ENCODE results near the gene TMEM151A. TPM values are rescaled to one million over a fixed set of nuclear protein-coding genes. Genes with fewer than 3 reads are reported as not detected.
A peak's percentile ranks its signal among the peaks of the same experiment; 100 is the strongest.
"Not testable (repeated sequence)": the region's sequence is repeated elsewhere in the genome, so short reads cannot be mapped to it uniquely, and the experiment has no call there.

The TMEM151A gene
- polyA plus RNA-seq, 4 donors, result 0.12 to 0.24 TPM; not detected in 2

GRCh38 chr11:66297610-66298009 is 5.9 kb downstream of the TMEM151A start:
- no peak for DNase-seq (ENCODE audit: low read depth in 4 of 4, low spot score in 2 of 4)

DNA sequence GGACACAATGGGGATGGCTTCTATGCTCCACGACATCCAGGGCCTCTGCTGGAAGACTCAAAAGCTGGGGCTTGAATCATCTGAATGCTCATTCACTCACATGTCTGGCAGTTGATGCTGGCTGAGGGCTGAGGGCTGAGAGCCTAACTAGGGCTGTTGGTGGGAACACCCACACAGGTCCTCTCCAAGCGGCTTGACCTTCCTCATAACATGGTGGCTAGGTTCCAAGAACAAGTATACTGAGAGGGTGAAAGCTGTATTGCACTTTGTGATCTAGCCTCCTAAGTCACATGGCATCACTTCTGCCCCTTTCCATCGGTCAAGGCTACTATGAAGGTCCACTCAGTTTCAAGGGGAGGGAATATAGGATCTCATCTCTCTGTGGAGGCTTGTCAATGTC is 7.5 kb downstream of the TMEM151A start:
- no peak for DNase-seq (ENCODE audit: low read depth in 4 of 4, low spot score in 2 of 4)

DNA sequence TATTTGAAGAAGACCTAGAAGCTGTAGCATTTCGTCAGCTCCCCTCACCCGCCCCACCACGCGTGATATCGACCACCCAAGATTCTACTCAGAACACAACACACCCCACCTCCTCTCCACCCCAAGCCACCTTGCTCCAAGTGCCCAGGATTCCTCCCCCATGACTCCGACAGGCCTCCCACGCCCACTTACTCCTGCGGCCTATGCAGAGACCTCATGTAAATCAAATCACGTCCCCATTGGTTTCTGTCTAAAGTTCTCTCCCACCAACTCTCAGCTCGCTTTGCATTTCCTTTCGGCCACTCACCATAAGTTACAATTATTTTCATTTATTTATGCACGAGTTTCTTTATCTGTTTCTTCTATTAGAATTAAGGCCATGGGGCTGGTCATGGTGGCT is 11.0 kb downstream of the TMEM151A start:
- no peak for DNase-seq (ENCODE audit: low read depth in 4 of 4, low spot score in 2 of 4)

DNA sequence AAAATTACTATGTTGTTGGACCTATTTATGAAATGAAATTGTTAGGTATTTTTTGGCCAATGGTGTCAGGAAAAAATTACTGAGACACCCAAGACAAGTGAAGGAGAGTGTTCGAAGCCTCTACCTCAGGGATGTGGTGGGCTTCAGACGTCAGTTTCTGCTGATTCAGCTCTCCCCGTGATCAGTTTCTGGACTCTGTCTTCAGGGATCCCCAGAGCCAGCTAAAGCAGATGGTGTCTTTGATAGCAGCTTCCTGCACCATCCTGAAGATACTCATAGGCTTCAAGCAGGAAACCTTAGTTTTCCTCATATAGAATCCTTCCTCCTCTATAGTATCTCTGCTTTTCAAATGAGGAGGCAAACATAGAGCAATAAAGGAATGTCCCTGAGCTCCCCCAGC is 17.8 kb downstream of the TMEM151A start:
- no peak for DNase-seq (ENCODE audit: low read depth in 4 of 4, low spot score in 2 of 4)

DNA sequence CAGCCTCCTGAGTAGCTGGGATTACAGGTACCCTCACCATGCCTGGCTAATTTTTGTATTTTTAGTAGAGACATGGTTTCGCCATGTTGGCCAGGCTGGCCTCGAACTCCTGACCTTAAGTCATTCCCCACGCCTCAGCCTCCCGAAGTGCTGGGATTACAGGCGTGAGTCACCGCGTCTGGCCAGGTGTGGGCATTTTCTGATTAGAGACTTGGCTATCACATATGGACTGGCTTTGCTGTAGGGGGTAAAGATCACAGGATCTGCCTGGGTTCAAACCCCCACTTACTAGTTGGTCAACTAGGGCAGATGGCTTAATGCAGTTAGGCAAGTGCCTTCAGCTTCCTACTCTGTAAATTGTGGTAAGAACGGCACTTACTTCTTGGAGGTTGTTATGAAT is 18.6 kb downstream of the TMEM151A start:
- no peak for DNase-seq (ENCODE audit: low read depth in 4 of 4, low spot score in 2 of 4)

DNA sequence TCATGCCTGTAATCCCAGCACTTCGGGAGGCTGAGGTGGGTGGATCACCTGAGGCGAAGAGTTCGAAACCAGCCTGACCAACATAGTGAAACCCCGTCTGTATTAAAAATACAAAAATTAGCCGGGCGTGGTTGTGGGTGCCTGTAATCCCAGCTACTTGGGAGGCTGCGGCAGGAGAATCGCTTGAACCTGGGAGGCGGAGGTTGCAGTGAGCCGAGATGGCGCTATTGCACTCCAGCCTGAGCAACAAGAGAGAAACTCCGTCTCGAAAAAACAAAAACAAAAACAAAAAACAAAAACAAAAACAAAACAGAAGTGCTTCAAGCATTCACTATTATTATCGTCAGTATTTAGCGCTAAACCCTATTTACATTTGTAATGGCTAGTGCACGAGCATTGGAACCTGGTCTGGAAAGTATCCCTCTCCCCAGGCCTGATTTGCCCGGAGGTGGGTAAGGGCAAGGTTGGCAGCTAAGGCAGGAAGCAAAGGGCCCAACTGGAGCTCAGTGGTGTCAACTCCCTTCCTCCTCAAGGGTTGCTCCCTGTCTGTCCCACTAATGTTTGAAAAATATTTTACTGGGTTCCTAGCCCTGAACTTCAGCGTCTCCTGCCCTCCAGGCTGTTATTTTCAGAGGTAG is 19.2 kb downstream of the TMEM151A start:
- DNase-seq (ENCODE audit: low read depth in 4 of 4, low spot score in 2 of 4), result not testable (repeated sequence)

DNA sequence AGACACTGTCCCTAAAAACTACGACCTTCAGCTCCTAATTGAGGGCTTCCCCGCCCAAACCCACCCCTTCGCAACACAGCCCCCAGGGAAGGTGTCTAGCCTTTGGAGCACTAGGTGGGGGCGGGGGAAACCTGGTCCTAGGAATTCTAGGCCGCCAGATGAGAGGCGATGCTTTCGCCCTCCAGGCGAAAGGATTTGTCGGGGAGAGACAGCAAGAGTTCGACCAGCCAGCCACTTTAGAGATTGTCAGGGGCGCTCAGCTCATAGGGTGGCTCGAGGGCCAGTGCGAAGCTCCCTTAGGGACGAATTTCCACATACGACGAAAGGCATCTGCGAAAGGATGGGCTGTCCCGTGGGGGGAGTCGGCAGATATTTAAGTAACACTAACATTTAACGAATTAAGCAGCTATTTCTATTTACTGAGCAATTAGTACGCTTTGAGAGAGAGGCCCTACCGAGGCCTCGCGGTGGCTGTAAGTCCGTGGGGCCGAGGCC is 19.8 kb downstream of the TMEM151A start:
- DNase-seq (ENCODE audit: low read depth in 4 of 4, low spot score in 2 of 4), result no peak

DNA sequence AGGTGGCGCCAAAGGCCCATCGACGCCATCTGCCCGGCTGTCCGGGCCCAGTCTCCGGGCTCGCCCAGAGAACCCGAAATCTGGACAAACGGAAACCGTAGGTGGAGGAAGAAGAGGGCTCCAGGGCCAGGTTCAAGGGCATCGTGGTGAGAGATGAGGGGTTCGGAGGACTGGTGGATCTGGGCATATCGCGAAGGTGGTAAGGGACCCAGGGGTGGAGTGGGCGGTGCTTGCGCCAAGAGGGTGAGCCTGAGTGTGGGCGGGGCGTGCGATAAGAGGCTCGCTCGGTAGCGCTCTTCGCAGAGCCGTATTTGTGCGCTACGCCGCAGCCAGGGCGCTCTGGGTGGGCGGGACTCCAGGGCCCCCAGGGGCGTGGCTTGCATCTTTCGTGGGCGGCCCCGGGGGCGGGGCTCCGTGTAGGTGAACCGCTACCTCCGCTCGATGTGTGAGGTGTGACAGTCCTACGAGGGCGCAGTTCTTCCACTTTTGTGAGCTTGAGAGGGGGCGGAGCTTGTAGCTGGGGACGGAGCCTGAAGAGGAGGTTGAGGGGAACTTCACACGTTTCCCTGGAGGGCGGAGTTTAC is 20.4 kb downstream of the TMEM151A start:
- peak in 3 of 4 donors; percentile 78 to 92 (median 89) for DNase-seq (ENCODE audit: low read depth in 4 of 4, low spot score in 2 of 4)

DNA sequence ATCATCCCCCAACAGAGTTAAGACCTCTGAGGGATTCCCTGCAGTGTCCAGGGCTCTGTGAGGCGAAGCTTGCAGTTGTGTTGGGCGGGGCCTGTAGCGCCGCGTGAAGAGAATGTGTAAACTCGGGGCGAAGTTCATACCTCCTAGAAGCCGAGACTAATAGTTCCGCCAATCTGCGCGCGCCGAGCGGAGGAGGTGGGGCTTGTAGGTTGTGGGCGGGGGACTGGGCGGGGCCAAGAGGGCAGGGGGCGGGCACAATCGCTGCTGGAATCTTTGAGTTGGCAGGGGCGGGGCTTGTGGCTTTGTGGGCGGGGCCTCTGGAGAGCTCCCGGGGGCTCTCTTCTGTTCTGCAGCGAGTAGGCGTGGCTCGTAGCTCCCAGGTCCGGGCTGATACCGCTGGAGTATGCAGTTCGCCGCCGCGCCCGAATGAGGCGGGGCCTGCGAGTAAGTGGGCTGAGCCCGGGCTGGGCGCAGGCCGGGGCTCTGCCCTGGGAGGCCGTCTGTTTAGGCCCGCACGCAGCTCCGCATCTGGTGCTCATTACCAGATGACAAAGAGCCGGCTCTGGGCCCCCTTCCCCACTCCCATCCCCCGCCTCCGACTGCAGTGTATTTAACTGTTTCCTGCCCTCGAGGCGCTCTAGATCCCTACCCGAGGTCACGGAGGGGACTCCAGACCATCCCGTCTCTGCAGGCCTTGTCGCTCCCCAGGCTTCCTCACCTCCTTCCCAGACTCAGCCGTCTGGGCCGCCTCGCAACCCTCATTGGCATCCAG is 21.0 kb downstream of the TMEM151A start:
- DNase-seq (ENCODE audit: low read depth in 4 of 4, low spot score in 2 of 4), result peak; percentile 81 to 95 (median 92)

DNA sequence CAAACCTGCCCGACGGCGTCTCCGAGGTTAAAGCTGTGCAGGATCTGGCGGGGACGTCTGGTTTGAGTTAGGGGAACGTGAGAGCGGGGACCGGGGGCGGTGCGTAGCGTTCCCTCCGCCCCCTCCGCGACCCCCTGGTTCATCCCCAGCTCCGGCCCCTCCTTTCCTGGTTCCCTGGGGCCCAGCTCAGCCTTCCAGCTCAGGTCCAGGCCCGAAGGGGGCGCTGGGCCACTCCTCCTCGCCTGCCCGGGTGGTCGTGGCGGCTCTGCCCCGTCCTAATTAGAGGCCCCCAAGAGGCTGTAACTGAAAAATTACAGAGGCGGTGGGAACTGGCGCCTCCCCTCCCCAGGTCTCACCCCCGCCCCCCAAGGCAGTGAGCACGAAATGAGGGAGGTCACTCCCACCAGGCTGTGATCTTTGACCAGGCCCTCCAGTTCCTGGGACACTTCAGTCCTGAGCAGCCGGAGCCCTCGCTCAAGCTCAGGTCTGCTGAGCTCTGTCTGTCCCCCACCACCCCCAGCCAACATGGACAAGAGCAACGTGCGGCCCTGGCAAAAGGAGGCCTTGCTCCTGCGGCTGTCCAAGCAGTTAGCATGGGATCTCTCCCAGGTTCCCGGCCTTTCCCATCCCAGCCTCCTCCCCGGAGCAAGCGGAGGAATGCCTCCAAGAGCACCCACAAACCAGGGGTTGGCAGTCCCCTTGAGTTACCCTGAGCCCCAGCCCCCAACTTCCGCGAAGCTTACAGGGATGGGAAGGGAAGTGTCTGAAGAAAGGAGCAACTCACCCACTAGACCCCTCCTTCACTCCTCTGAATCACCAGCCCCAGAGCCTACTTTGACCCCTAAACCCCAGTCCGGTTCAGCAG is 21.9 kb downstream of the TMEM151A start:
- DNase-seq (ENCODE audit: low read depth in 4 of 4, low spot score in 2 of 4), result peak in 1 of 4 donors; percentile 65

- no peak for DNase-seq (ENCODE audit: low read depth in 4 of 4, low spot score in 2 of 4)
These were observed 22.4 kb downstream of the TMEM151A start for GRCh38 chr11:66314186-66314501.

DNA sequence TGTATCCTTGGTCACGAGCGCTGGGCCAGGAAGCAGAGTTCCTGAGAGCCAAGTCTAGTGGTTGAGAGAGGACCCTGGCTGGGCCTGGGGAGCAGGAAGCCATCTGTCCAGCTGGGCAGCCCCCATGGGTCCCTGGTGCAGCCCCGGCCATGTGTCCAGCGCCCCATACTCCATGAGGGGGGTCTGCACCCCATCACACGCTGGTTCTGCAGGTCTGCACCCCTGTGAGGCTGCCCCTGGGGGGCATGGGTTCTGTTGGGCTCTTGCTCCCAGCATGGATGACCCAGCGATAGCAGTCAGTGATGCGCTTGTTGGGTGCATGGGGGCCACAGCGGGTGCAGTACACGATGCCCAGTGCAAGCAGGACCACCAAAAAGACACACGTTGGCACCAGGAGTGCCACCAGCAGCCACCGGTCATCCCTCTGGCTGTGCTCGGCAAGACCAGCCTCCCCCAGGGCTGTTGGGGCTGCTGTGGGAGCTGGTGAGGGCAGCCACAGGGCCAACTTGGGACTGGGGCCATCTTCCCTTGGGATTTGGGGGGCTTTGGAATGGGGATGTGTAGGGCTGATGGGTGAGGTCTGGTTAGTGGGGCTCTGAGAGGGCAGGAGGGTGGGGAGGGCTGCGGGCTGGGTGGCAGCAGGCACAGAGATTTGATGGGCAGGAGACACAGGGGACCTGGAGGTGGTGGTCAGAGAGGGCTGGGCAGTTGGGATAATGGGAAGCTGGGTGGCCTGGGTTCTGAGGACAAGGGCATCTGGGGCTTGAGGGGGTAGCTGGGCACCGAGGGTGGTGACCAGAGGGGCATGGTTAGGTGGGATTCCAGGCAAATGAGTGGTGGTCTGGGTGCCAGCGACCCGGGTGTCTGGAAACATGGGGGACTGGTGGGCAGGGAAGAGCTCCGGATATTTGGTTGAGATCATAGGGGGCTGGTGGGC is 23.1 kb downstream of the TMEM151A start:
- DNase-seq (ENCODE audit: low read depth in 4 of 4, low spot score in 2 of 4), result no peak

- no peak for DNase-seq (ENCODE audit: low read depth in 4 of 4, low spot score in 2 of 4)
These were observed 23.8 kb downstream of the TMEM151A start for GRCh38 chr11:66315498-66315885.

GRCh38 chr11:66315921-66316811 is 24.5 kb downstream of the TMEM151A start:
- no peak for DNase-seq (ENCODE audit: low read depth in 4 of 4, low spot score in 2 of 4)

DNA sequence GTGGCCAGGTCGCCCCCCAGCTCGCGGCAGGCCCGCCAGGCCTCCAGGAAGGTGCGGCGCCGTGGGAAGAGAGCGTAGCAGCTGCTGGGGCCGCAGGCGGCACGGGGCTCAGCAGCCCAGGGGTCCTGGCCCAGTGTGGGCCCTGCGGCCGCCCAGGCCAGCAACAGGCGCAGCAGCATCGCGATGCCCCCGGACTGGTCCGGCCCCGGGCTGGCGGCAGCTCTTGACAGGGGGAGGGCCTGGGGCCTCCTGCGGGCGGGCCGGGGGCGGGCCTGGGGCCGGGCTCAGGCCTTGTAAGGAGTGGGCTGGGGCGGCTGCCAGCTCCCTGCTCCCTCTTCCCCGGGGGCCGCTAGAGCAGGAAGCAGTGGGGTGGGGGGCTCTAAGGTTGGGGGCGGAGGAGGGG is 25.2 kb downstream of the TMEM151A start, which contains the start of gene CD248:
TSS of gene CD248 (minus strand) at position 196 of the 403 bp plus-strand sequence. CDS start at position 179, 17 bp downstream.
- DNase-seq (ENCODE audit: low read depth in 4 of 4, low spot score in 2 of 4), result peak in 1 of 4 donors; percentile 64

DNA sequence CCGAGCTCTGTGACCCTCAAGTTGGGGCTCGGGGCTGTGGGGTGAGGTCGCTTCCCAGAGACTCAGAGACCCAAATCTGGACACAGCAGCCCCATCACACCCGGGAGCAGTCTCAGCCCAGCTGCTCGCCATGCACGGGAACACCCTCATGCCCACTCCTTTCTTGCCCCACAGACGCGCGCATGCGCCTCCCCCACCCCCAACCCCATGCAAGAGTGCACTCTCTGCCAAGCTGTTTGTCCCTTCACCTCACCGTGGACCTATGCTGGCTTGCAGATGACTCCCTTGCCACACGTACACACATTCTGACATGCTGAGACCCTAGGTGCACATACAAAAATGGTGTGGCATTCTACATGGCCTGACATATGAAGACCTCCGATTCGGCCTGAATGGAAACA is 25.6 kb downstream of the TMEM151A start:
- peak in 1 of 4 donors; percentile 68 for DNase-seq (ENCODE audit: low read depth in 4 of 4, low spot score in 2 of 4)

DNA sequence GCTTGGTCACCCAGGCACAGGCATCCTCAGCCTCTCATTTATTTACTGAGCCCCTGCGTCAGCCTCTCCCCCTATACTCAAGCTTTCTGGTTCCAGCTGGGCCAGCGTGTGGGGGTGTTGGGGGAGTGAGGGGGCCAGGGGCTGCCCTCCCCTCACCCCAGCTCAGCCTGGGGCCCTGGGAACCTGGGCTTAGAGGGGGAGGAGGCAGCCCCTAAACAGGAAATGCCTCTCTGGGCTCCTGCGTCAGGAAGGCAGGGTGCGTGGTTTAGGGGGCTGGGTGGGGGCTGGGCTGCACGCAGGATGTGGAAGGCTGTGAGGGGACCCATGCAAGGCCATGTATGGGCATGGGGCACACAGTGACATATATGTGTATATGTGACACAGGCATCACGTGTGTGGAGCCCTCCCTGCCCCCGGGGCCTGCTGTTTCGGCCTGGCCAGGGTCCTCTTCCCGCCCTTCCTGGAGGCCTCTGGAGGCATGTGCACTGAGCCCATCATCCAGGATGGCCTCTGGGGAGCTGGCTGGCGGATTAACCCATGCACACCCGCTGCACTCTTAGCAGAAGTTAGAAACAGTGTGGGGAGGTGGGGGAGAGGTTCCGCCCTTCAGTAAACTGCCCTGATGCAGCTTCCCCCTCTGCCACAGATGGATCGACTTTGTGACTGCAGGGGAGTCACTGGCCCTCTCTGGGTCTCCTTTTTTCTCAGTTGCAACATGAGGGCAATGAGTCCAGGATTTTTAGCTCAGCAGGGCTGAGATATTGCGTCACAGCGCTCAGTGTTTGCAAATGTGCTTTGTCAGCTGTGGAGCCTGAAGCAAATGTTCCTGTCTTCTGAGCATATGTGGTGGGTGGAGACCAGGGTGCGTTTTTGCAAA is 26.3 kb downstream of the TMEM151A start:
- no peak for DNase-seq (ENCODE audit: low read depth in 4 of 4, low spot score in 2 of 4)

GRCh38 chr11:66318600-66318970 is 26.9 kb downstream of the TMEM151A start:
- no peak for DNase-seq (ENCODE audit: low read depth in 4 of 4, low spot score in 2 of 4)
